Kidney capillary endothelial cell (primary cell): Measurements from ENCODE around the gene MYH10.

Source experiments
- DNase-seq: peaks from one replicate; pipeline ENCODE4 v3.0.0-alpha.2; 2018; ENCODE audit warnings: low spot score

The MYH10 gene

GRCh38 chr17:8649157-8650118 is 18.9 kb upstream of the MYH10 start:
- DNase-seq, result no peak

- DNase-seq, result no peak
Measured at GRCh38 chr17:8647956-8648355, 17.4 kb upstream of the MYH10 start.

- no peak for DNase-seq
Measured at GRCh38 chr17:8647202-8647601, 16.7 kb upstream of the MYH10 start.

- no peak for DNase-seq
Measured at GRCh38 chr17:8644507-8644902, 14.0 kb upstream of the MYH10 start.

- no peak for DNase-seq
Measured at GRCh38 chr17:8643855-8644506, 13.5 kb upstream of the MYH10 start.

- DNase-seq, result no peak
Measured at GRCh38 chr17:8639709-8640108, 9.2 kb upstream of the MYH10 start.

GRCh38 chr17:8632061-8632460 is 1.5 kb upstream of the MYH10 start:
- DNase-seq, result peak; percentile 38

GRCh38 chr17:8631554-8631877 is 991 bp upstream of the MYH10 start:
- DNase-seq, result peak; percentile 10

- peak; percentile 99 for DNase-seq
Measured at GRCh38 chr17:8630802-8631553, 453 bp upstream of the MYH10 start.

GRCh38 chr17:8629371-8630226 is 926 bp downstream of the MYH10 start:
- peak; percentile 10 for DNase-seq

GRCh38 chr17:8628609-8629169 is 1.8 kb downstream of the MYH10 start:
- DNase-seq, result peak; percentile 15

GRCh38 chr17:8628172-8628571 is 2.4 kb downstream of the MYH10 start:
- no peak for DNase-seq

GRCh38 chr17:8623591-8623990 is 6.9 kb downstream of the MYH10 start:
- DNase-seq, result no peak

GRCh38 chr17:8622191-8622590 is 8.3 kb downstream of the MYH10 start:
- DNase-seq, result no peak

- DNase-seq, result no peak
Measured at GRCh38 chr17:8621585-8621984, 8.9 kb downstream of the MYH10 start.

- DNase-seq, result no peak
Measured at GRCh38 chr17:8619294-8619693, 11.2 kb downstream of the MYH10 start.

- DNase-seq, result no peak
Measured at GRCh38 chr17:8618825-8619224, 11.7 kb downstream of the MYH10 start.

GRCh38 chr17:8614988-8615387 is 15.5 kb downstream of the MYH10 start:
- DNase-seq, result no peak

GRCh38 chr17:8611619-8612298 is 18.8 kb downstream of the MYH10 start:
- DNase-seq, result no peak

GRCh38 chr17:8611137-8611536 is 19.4 kb downstream of the MYH10 start:
- no peak for DNase-seq

- DNase-seq, result no peak
Measured at GRCh38 chr17:8610558-8610957, 20.0 kb downstream of the MYH10 start.
